Epithelial cell of proximal tubule (primary cell): ENCODE measurements around the gene HSPA12A. TPM values are rescaled to one million over a fixed set of nuclear protein-coding genes. Genes with fewer than 3 reads are reported as not detected.

ENCODE experiments used
- DNase-seq: peaks from one replicate; pipeline ENCODE4 v3.0.0-alpha.2; 2011; ENCODE audit warnings: low read depth
- H3K4me3 ChIP-seq: 2 replicates; pipeline ENCODE4 v1.5.1; 2011; ENCODE audit warnings: low read depth, mild to moderate bottlenecking, low read length
- total RNA-seq: library from RNA; depleted of rRNA; stranded (reverse); fragments of >200 nt; gene quantifications from 2 replicates; pipeline ENCODE4 v1.2.3, GENCODE V29; 2015
- TF ChIP-seq, protein P1 (sequence below): conservative IDR thresholded peaks from 2 replicates; pipeline ENCODE4 v1.5.1; 2012; ENCODE audit warnings: low read depth, mild to moderate bottlenecking, low read length

Gene HSPA12A
- total RNA-seq, 1 donor from 2014 or later = 13.0 TPM

DNA sequence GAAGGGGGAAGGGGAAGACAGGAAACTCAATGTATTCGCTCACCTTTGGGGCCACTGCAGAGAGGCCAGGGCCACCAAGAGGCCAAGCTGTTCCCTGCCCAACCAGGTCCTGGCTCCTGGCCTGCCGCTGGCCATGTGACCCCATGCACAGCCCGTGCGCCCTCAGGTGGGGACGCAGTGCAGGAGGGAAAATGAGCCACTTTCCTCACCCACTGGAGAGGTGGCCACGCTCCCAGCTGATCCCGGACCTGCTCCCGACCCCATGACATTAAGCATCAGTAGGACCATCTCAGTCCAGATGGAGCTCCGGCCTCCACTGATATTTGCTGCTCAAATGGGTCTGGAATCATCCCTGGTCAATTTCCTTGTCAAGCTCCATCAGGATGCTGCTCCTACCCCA, 40.2 kb downstream of the HSPA12A start:
- no peak for DNase-seq
- TF ChIP-seq, protein P1, sequence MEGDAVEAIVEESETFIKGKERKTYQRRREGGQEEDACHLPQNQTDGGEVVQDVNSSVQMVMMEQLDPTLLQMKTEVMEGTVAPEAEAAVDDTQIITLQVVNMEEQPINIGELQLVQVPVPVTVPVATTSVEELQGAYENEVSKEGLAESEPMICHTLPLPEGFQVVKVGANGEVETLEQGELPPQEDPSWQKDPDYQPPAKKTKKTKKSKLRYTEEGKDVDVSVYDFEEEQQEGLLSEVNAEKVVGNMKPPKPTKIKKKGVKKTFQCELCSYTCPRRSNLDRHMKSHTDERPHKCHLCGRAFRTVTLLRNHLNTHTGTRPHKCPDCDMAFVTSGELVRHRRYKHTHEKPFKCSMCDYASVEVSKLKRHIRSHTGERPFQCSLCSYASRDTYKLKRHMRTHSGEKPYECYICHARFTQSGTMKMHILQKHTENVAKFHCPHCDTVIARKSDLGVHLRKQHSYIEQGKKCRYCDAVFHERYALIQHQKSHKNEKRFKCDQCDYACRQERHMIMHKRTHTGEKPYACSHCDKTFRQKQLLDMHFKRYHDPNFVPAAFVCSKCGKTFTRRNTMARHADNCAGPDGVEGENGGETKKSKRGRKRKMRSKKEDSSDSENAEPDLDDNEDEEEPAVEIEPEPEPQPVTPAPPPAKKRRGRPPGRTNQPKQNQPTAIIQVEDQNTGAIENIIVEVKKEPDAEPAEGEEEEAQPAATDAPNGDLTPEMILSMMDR = no peak
- H3K4me3 ChIP-seq = no peak overlapping the region

DNA sequence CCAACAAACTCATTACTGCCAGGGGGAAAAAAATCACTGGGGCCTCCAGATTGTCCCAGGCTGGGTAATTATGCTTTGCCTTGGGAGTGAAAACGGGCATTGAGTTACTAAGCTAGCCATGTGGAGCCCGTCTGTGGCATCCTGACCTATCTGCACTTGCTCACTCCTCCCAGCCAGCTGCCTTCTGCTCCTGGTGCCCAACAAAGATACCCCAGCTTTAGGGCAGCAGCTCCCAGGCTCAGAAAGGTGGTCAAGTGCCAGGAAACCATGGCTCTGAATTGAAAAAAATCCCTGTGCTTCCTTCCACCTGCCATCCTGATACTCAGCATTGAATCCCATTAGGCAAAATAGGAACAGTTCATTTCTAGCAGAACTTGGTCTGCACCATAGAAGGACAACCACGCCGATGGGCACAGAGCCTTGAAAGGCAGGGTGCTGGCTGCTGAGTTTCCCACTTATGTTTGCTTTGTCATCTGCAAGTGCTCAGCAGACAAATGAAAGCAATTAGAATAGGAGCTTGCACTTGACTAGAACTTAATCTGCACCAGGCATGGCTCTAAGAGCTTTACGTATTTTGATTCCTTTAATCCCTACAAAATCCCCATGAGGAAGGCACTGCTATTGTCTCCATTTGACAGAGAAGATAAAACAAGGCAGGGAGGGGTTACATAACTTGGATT, 42.8 kb downstream of the HSPA12A start:
- no peak for DNase-seq
- H3K4me3 ChIP-seq = no peak overlapping the region
- TF ChIP-seq, protein P1 = no peak

DNA sequence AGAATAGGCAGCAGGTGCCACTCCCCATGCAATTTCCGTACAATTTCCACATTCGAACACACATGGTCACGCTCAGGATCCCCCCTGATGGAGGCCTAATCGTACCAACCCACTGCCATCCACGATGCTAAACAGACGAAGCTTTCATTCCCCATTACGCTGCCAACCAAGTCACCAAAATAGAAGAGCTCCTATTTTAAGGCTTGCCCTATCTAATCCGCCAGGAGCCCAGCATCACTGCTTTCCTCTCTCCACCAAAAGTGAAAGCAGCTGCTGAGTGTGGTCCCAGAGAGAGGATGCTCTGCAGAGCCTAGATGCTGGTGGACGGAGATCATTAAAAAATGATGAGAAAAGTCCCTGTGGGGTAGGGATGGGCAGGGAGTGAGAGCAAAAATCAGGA, 43.3 kb downstream of the HSPA12A start:
- no peak overlapping the region for H3K4me3 ChIP-seq
- no peak for DNase-seq
- TF ChIP-seq, protein P1 = no peak

DNA sequence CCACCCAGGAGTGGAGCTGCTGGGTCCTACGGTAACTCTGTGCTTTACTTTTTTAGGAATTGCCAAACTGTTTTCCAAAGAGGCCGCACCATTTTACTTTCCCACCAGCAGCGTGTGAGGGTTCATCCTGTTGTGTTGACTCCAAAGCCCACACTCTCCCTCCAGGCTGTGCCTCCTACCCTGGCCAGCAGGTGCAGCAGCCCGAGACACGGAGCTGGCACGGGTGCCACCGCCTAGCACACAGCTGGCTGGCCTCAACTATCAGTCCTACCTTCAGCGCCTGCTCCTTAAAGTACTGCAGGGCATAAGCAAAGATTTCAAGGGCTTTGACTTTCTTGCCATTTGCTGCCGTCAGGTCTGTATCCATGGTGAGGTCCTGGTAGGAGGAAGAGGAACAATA, 44.0 kb downstream of the HSPA12A start:
- no peak overlapping the region for H3K4me3 ChIP-seq
- DNase-seq = no peak
- TF ChIP-seq, protein P1 = no peak

DNA sequence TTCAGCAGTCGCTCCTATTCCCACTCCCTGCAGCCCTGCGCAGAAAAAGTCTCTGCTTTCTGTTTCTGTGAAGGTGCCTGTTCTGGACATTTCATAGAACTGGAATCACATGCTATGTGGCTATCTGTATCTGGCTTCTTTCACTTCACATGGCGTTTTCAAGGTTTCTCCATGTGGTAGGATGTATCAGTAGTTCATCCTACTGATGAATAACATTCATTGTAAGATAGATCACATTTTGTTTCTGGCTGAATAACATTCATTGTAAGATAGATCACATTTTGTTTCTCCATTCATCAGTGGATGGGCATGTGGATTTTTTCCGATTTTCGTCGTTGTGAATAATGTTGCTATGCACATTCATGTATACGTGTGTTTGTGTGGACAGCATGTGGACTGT, 44.5 kb downstream of the HSPA12A start:
- DNase-seq = no peak
- TF ChIP-seq, protein P1 = no peak
- no peak overlapping the region for H3K4me3 ChIP-seq

DNA sequence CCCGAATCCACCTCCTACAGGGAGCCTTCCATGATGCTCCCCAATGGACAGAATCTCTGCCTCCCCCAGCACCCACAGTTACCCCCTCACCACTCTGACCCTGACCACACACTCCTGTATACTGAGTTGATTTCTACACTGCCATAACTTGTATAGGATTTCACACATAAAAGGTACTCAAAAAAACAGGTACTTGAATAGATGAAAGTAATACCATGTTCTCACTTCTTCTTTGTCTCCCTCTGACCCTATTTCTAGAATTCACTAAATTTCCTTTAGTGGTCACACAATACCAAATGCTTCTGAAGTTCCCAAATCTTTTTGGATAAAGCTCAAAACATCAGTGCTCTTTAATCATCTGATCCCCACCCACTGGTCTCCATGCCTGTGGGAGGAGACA, 45.4 kb downstream of the HSPA12A start:
- no peak overlapping the region for H3K4me3 ChIP-seq
- TF ChIP-seq, protein P1 = no peak
- DNase-seq = no peak

DNA sequence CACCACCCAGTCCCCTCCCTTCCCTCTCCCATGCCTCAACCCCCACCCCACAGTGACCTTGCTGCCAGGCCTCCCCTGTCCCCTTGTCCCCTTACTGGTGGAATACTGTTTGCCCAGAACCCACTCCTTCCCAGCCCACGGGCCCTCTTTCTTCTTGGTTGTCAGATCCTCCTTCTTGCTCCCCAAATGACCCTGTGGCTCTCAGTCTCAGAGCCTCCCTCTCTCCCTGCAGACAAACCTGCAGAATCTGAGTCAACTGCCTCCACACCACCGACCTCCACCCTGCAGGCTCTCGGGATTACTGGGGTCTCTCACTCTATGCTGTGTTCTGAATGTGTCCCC, 47.5 kb downstream of the HSPA12A start:
- TF ChIP-seq, protein P1 = no peak
- no peak for DNase-seq
- H3K4me3 ChIP-seq = no peak overlapping the region
